T-helper 1 cell treated with Interleukin-12 subunit alpha and Interleukin-12 subunit beta and Interleukin-4 antibody, amounts not matched to agents 30 μg/mL and 1 μg/mL, for 36 hours (primary cell): ENCODE results near the gene ZNF23.
"Not testable (repeated sequence)": the region's sequence is repeated elsewhere in the genome, so short reads cannot be mapped to it uniquely, and the experiment has no call there.

ENCODE experiments used
- H3K27ac Mint-ChIP-seq: one replicate; pipeline ENCODE4 v1.8.0; 2021; ENCODE audit warnings: mild to moderate bottlenecking, mixed read lengths
- H3K27me3 Mint-ChIP-seq: one replicate; pipeline ENCODE4 v1.8.0; 2021; ENCODE audit warnings: low read depth, mixed read lengths
- H3K36me3 Mint-ChIP-seq: one replicate; pipeline ENCODE4 v1.8.0; 2021; ENCODE audit warnings: low read depth, mixed read lengths
- H3K4me1 Mint-ChIP-seq: one replicate; pipeline ENCODE4 v1.8.0; 2021; ENCODE audit warnings: low read depth, mixed read lengths
- H3K4me3 Mint-ChIP-seq: one replicate; pipeline ENCODE4 v1.8.0; 2021; ENCODE audit warnings: mild to moderate bottlenecking, moderate library complexity, mixed read lengths
- H3K9me3 Mint-ChIP-seq: one replicate; pipeline ENCODE4 v1.8.0; 2021; ENCODE audit warnings: mixed read lengths

Gene ZNF23

DNA sequence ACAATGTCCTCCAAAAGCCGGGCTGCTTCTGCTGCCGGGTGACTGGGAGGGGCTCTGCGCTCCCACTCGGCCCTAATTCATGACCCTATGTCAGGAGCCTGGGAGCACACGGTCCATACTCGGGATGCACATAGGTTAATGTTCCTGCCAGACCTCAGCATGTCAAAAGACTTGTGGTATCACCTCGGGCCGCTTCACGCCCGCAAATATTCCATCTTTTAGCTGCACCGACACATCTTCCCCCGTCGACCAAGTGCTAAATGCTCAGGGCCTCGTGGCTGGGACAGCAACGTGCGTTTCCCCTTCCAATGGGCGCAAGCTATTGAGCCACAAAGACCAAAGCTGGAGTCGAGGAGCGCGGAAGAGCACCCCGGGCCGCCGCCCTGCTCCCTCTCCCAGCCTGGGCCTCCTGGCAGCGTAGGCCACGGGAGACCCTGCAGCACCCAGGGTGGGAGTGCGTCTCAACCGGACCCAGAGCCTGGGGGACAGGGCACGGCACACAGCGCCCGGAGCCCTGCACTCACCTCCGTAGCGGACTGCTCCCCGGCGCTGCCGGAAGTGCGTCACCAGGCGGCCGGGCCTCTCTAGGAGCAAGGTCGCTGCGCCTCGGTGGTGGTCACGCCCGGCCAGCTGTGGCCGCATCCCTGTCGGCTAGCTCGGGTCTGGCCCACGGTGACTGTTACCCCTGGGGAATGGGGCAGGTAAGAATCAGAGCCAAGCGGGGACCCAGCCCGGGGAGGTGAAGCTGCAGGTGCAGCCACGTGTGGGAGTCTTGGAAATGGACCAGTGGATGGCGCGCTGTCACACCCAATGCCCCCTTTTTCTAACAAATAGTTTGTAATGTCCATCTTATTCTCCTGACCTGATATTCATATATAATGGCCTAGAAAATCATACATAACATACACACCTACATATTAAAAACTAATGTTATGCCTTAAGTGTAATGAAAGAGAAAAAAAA, at the start of gene ZNF23:
TSS of gene ZNF23 (minus strand) at position 562 of the 963 bp plus-strand sequence. CDS start 5,451 bp downstream, outside the sequence.
- Mint-ChIP-seq H3K36me3 (no peaks in the 10 kb centered on the region), H3K27ac (peak within 1 kb of the TSS; percentile 73), H3K9me3 (no peaks in the 10 kb centered on the region), H3K4me1 (peaks cover 7% of the 10 kb centered on the region), H3K27me3 (no peaks in the 10 kb centered on the region), H3K4me3 (peak within 1 kb of the TSS; percentile 89)

DNA sequence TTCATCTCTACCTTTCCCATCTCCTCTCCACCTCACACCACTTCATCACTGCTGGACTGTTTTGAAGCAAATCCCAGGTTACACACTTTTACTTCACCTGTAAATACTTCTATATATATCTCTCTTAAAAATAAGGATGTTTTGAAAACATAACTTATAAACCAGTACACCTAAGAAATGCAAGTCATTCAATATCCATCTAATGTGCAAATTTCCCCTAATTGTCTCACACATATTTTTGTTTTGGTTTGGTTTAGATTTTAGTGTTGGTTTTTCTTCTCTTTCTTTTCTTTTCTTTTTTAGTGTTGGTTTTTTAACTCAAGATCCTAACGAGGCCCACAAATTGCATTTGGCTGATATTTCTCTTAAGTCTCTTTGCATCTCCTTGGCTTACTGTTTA, 45.0 kb upstream of the ZNF23 start:
- Mint-ChIP-seq H3K9me3 (no peaks in the 10 kb centered on the region), H3K27me3 (peaks cover 3% of the 10 kb centered on the region), H3K4me1 (no peaks in the 10 kb centered on the region), H3K4me3 (no peak overlapping the region), H3K27ac (no peak overlapping the region), H3K36me3 (no peaks in the 10 kb centered on the region)

DNA sequence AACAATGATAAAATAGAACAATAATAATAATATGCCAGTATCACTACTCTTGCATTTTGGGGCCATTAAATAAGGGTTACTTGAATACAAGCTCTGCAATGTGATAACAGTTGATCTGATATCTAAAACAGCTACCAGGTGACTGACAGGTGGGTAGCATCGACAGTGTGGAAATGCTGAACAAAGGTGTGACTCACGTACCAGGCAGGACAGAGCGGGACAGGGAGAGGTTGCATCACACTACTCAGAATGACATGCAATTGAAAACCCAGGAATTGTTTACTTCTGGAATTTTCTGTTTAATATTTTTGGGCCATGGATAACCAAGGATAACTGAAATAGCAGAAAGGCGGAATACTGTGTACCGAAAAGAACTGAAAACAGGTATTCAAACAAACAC, 42.9 kb upstream of the ZNF23 start:
- H3K36me3 Mint-ChIP-seq: no peaks in the 10 kb centered on the region
- H3K27me3 Mint-ChIP-seq: peaks cover 2% of the 10 kb centered on the region
- H3K9me3 Mint-ChIP-seq: no peaks in the 10 kb centered on the region
- H3K4me1 Mint-ChIP-seq: no peaks in the 10 kb centered on the region
- H3K27ac Mint-ChIP-seq: no peak overlapping the region
- no peak overlapping the region for H3K4me3 Mint-ChIP-seq

DNA sequence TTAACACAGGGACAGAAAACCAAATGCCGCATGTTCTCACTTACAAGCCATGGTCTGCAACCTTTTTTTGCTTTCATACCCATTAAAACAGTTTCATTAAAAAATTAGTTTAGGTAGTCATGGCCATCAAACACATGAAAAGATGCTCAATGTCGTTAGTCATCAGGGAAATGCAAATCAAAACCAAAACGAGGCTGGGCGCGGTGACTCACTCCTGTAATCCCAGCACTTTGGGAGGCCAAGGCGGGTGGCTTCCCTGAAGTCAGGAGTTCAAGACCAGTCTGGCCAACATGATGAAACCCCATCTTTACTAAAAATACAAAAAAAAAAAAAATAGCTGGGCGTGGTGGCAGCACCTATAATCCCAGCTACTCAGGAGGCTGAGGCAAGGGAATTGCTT, 42.0 kb upstream of the ZNF23 start:
- H3K27ac Mint-ChIP-seq: not testable (repeated sequence)

DNA sequence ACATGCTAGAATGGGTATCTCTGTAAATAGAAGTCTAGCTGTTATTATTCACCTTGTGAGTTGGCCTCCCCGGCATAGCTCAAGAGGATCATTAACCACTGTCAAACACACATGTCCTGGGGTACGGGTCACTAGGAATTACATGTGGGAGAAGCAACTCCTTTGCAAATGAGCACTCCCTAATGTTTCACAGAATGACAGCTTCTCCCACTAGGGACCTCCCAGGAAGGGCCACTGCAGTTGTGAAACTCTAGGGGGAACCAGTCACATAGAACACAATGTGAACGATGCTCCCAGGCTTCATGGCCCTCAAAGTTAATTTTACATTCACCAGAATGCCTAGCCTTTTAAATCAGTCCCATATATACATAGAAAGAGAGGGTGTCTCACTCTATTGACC, 39.5 kb upstream of the ZNF23 start:
- Mint-ChIP-seq H3K36me3 (no peaks in the 10 kb centered on the region), H3K9me3 (no peaks in the 10 kb centered on the region), H3K4me3 (no peak overlapping the region)

More for the DNA sequence above, 42.0 kb upstream of the ZNF23 start:
- H3K27me3 Mint-ChIP-seq, H3K9me3 Mint-ChIP-seq, H3K4me1 Mint-ChIP-seq, H3K4me3 Mint-ChIP-seq, H3K36me3 Mint-ChIP-seq: not testable (repeated sequence)

DNA sequence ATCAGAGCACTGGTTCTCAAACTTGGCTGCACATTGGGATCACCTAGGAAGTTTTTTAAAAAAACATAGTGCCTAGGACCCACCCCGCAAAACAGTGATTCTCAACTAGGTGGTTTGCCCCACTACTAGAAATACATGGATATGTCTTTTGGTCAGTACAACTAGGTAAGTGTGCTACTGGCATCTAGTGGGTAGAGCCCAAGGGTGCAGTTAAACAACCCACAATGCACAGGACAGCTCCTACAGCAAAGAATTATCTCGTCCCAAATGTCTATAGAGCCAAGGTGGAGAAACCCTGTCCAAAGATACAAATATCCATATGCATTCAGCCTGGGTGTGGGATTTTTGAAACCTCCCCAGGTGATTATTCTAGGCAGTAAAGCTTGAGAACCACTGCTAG, 38.9 kb upstream of the ZNF23 start:
- Mint-ChIP-seq H3K36me3 (no peaks in the 10 kb centered on the region), H3K4me3 (no peak overlapping the region), H3K4me1 (no peaks in the 10 kb centered on the region)

More for the DNA sequence above, 39.5 kb upstream of the ZNF23 start:
- no peaks in the 10 kb centered on the region for H3K27me3 Mint-ChIP-seq
- no peaks in the 10 kb centered on the region for H3K4me1 Mint-ChIP-seq
- H3K27ac Mint-ChIP-seq: no peak overlapping the region

DNA sequence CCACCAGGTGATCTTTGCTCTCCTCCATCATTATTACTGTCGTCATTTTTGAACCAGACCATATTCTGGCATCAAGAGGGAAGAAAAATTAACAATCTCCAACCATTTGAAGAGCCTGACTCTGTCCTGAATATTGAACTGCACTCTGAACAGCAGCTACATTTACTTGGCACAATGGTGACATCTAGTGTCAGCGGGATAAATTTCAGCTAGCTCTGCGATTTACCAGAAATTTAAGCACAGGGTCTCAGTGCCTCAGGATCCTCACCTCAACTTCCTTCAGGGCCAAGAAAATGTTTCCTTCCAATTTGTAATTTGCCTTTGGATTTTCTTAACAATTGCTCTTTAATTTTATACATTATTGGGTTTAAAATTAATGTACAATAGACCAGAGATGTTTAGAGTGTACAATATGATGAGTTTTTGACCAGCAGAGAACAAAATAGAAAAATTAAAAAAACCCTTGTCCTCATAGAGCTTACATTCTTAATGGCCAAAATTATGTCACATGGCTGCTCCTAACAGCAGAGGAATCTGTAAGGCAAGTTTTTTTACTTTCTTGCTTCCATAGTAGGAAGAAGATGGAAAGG, 37.8 kb upstream of the ZNF23 start:
- H3K27ac Mint-ChIP-seq: no peak overlapping the region
- H3K36me3 Mint-ChIP-seq: no peaks in the 10 kb centered on the region
- H3K9me3 Mint-ChIP-seq: no peaks in the 10 kb centered on the region
- H3K4me1 Mint-ChIP-seq: no peaks in the 10 kb centered on the region
- H3K27me3 Mint-ChIP-seq: no peaks in the 10 kb centered on the region
- no peak overlapping the region for H3K4me3 Mint-ChIP-seq

More for the DNA sequence above, 38.9 kb upstream of the ZNF23 start:
- Mint-ChIP-seq H3K27ac (no peak overlapping the region), H3K27me3 (no peaks in the 10 kb centered on the region), H3K9me3 (no peaks in the 10 kb centered on the region)

DNA sequence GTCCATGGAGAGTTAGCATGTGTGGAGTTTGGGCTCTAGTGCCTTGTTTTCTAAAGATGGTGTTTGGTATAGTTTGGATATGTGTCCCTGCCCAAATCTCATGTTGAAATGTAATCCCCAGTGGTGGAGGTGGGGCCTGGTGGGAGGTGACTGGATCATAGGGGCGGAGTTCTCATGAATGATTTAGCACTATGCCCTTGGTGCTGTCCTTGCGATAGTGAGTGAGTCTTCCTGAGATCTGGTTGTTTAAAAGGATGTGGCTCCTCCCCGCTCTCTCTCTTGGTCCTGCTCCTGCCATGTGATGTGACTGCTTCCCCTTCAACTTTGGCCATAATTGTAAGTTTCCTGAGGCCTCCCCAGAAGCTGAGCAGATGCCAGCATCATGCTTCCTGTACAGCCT, 36.0 kb upstream of the ZNF23 start:
- Mint-ChIP-seq H3K36me3 (no peaks in the 10 kb centered on the region), H3K4me3 (no peak overlapping the region), H3K27me3 (no peaks in the 10 kb centered on the region), H3K4me1 (no peaks in the 10 kb centered on the region), H3K9me3 (no peaks in the 10 kb centered on the region), H3K27ac (no peak overlapping the region)

DNA sequence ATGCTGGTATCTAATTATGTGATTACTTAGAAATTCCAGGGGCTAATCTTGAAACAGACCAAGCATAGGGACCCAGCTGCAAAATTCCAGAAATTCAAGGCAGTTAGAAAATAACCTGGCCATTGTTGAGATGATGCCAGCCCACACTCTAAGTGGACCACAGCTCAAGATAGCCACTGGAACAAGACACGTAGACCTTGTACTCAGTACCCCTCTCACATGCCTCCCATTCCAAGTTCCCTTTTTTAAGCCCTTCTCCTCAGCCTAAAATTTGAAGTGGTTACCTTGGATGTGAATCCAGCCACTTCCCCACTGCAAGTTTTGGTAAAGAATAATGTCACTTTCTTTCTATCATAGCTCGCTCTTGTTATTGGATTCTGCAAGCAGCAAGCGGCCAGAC, 31.2 kb upstream of the ZNF23 start:
- Mint-ChIP-seq H3K27ac (no peak overlapping the region), H3K4me1 (no peaks in the 10 kb centered on the region), H3K9me3 (no peaks in the 10 kb centered on the region), H3K27me3 (no peaks in the 10 kb centered on the region), H3K36me3 (no peaks in the 10 kb centered on the region), H3K4me3 (no peak overlapping the region)

DNA sequence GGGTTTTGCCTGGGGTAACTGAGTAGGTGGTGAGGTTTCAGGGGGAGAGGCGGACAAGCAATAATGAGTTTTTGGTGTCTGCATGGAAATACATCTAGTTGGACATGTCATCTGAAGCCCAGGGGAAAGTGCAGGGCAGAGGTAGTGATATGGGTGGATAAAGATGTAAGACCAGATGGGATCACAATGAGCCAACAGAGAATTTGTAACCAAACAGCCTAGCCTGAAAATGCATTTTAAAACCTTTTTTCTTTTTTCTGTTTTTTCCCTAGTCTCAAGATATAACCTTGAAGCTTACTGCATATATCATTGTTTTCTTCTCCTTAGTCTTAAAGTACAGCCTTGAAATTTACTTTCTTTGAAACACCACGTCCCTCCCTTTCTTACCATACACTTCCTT, 30.7 kb upstream of the ZNF23 start:
- no peaks in the 10 kb centered on the region for H3K9me3 Mint-ChIP-seq
- H3K27ac Mint-ChIP-seq: no peak overlapping the region
- H3K27me3 Mint-ChIP-seq: no peaks in the 10 kb centered on the region
- no peaks in the 10 kb centered on the region for H3K4me1 Mint-ChIP-seq
- H3K36me3 Mint-ChIP-seq: no peaks in the 10 kb centered on the region
- H3K4me3 Mint-ChIP-seq: no peak overlapping the region

DNA sequence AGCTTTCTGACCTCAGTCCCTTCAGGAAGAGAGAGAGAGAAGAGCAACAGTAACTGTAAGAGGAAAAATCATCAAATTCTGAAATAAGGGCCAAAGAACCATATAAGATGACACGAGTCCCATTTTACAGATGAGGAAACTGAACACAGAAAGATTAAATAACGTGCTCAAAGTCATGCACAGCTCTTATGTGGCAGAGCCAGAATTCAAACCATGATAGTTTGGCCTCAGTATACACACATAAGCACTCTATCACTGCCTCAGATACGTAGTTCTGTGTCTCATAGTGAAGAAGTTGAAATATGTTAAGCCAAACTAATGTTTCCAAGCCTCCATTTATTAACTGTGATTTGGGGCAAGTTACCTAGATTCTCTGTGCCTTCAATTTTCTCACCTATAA, 29.0 kb upstream of the ZNF23 start:
- Mint-ChIP-seq H3K9me3 (no peaks in the 10 kb centered on the region), H3K4me3 (no peak overlapping the region), H3K36me3 (no peaks in the 10 kb centered on the region), H3K4me1 (no peaks in the 10 kb centered on the region), H3K27me3 (no peaks in the 10 kb centered on the region), H3K27ac (no peak overlapping the region)

DNA sequence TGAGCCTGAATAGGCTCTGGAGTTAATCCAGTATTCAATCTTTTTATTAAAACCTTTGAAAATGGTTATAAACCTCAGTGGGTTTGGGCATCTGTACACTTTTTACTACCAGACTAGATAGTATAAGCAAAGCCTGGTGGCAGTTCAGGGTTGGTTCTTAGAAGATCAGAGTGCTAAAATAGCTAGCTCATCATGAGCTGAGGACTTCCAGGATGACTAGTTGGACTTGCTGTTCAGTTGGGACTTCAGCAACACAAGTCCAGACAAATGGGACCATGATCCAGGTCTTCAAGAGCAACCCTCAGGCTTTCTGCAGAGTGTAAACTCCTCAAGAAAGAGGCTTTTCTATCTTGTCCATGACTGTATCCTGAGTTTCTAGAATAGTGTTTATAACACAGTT, 28.3 kb upstream of the ZNF23 start:
- Mint-ChIP-seq H3K27me3 (no peaks in the 10 kb centered on the region), H3K4me3 (no peak overlapping the region), H3K36me3 (no peaks in the 10 kb centered on the region), H3K27ac (no peak overlapping the region), H3K9me3 (no peaks in the 10 kb centered on the region), H3K4me1 (no peaks in the 10 kb centered on the region)

DNA sequence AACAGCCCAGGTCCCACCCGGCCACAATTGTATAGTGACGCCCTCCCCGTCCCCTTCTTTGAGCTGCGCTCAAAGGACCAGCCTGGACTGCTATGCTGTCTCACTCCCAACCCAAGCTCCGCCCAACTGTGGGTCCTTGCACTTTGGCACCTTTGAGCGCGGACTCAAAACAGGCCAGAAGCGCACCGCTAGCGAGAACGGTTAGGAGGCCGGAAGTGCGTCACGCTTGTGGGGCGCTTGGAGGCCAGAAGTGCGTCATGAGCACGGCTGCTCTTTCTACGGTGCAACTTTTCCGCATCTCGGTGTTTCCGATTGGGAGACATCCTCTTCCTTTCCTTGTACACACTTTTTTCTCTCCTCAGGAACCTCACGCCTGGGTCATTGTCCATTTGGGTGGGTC, 27.1 kb upstream of the ZNF23 start, which contains the start of gene ZNF19:
TSS of gene ZNF19 (minus strand) at position 203 of the 400 bp plus-strand sequence. CDS start 7,210 bp downstream, outside the sequence.
- H3K4me3 Mint-ChIP-seq: no peak within 1 kb of the TSS
- no peaks in the 10 kb centered on the region for H3K36me3 Mint-ChIP-seq
- H3K27me3 Mint-ChIP-seq: no peaks in the 10 kb centered on the region
- no peak within 1 kb of the TSS for H3K27ac Mint-ChIP-seq
- H3K4me1 Mint-ChIP-seq: peaks cover 5% of the 10 kb centered on the region
- H3K9me3 Mint-ChIP-seq: no peaks in the 10 kb centered on the region

DNA sequence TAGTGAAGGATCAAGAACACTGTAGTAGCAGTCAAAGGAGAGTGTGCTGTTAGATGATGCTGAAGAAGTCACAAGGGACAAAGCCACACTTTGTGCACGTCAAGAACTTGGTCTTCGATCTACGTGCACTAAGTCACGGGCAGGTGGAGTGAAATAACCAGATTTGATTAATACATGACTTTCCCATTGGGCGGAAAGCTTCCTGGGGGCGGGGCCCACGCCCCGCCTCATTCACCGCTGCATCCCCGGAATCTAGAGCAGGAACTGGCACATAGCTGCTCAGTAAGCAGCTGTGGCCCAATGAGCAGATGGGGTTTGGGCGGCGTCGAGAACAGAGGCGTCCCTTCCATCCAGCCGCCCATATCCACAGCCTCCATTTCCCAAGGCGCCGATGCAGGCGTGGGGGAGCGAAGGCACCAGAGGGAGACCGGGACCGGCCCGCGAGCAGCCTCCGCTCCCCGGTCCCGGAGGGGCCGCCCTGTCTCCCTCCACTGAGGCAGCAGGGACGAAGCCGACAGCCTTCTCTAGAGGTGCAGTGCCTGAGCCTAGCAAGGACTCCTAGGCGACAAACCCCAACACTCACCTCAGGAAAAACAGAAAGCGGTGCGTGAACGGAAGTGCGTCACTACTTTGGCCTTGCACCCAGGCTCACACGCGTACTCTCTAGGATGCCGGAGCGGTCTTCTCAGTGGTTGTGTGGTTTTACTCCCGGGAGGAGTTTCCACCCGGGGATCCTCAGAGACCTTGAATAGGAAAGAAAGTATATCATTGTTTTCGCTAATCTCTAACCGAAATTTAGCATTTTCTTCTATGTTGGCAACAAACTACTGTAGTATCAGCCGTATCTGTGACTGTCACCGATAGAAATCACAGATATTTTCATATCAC, 22.2 kb upstream of the ZNF23 start:
- H3K4me3 Mint-ChIP-seq: peak overlapping the region; percentile 82
- H3K27me3 Mint-ChIP-seq: no peaks in the 10 kb centered on the region
- no peaks in the 10 kb centered on the region for H3K9me3 Mint-ChIP-seq

More for the DNA sequence above, 22.2 kb upstream of the ZNF23 start:
- H3K27ac Mint-ChIP-seq: peak overlapping the region; percentile 69
- peaks cover 14% of the 10 kb centered on the region for H3K4me1 Mint-ChIP-seq
- no peaks in the 10 kb centered on the region for H3K36me3 Mint-ChIP-seq
